H1 (cell line): ENCODE data around the gene DNAJA3. TPM values are rescaled to one million over a fixed set of nuclear protein-coding genes. Genes with fewer than 3 reads are reported as not detected.

ENCODE experiments used
- CBX5 ChIP-seq: fragments of 300-800, 300-1000 bp; sonication (generic); IDR thresholded peaks from 2 replicates; pipeline ENCODE4 v1.7.1; 2016; ENCODE audit warnings: antibody characterized with exemption, low read length, low read depth
- CEBPB ChIP-seq: IDR thresholded peaks from 2 replicates; pipeline ENCODE4 v1.6.1; 2012; ENCODE audit warnings: low read depth, low read length
- CHD2 ChIP-seq: IDR thresholded peaks from 2 replicates; pipeline ENCODE4 v1.6.1; 2012; ENCODE audit warnings: low read length, improper control_type of control experiment
- CHD7 ChIP-seq: fragments of 300-600 bp; sonication (generic); IDR thresholded peaks from 2 replicates; pipeline ENCODE4 v1.7.1; 2012; ENCODE audit warnings: low read length, moderate library complexity, mild to moderate bottlenecking, inconsistent platforms; ENCODE audit not compliant: insufficient replicate concordance
- EGR1 ChIP-seq: IDR thresholded peaks from 2 replicates; pipeline ENCODE4 v1.6.1; 2011; ENCODE audit warnings: low read depth, low read length, borderline replicate concordance
- GABPA ChIP-seq: IDR thresholded peaks from 2 replicates; pipeline ENCODE4 v1.6.1; 2011; ENCODE audit warnings: mild to moderate bottlenecking, low read length, moderate library complexity, borderline replicate concordance; ENCODE audit not compliant: insufficient read depth
- NRF1 ChIP-seq: IDR thresholded peaks from 2 replicates; pipeline ENCODE4 v1.6.1; 2011; ENCODE audit warnings: mild to moderate bottlenecking, low read depth, low read length, improper control_type of control experiment
- SIN3A ChIP-seq, 2 experiments: IDR thresholded peaks in 1 of 2; conservative IDR thresholded peaks in 1 of 2; 2 replicates each; pipeline ENCODE4 v1.6.1; 2011 to 2012; ENCODE audit warnings: low read length in 2 of 2, improper control_type of control experiment in 1 of 2, low read depth in 1 of 2, mild to moderate bottlenecking in 1 of 2
- SP4 ChIP-seq: IDR thresholded peaks from 2 replicates; pipeline ENCODE4 v1.6.1; 2012; ENCODE audit warnings: low read length, inconsistent platforms
- TBP ChIP-seq: IDR thresholded peaks from 2 replicates; pipeline ENCODE4 v1.6.1; 2011; ENCODE audit warnings: low read depth, low read length, improper control_type of control experiment
- polyA plus RNA-seq, 7 experiments: library from polyadenylated mRNA; depleted of rRNA in 3 of 7; stranded (reverse) in 5 of 7; unstranded in 2 of 7; fragments of >200 nt in 5 of 7; fragments of 200-250 nt in 2 of 7; gene quantifications; 1 replicate in 5 of 7; 2 replicates in 1 of 7; 4 replicates in 1 of 7; pipeline versions ENCODE4 v1.2.1 to v1.2.3, GENCODE V29; 2011 to 2013; ENCODE audit warnings: missing spikeins in 2 of 7, mixed read lengths in 2 of 7
- total RNA-seq: library from RNA; stranded (reverse); fragmentation: NEBNext Ultra II Directional; extraction: Animal tissue kit (Norgen Biotek cat#: 25700); gene quantifications from 2 replicates; pipeline ENCODE4 v1.2.1, GENCODE V29; 2021

Gene DNAJA3
- total and polyA plus RNA-seq, 2 of the 8 experiments (the other 6 are each of a cell fraction or from before 2014, with no cell fraction given), result 37.3 to 59.1 TPM

GRCh38 chr16:4475880-4476788 lies 50.5 kb downstream of the DNAJA3 start, which contains the start of gene HMOX2 (continued):
- TF ChIP-seq CHD2 (peak; percentile 68), SIN3A (conservative IDR thresholded peaks at IDR 0.05 in 1 of 2, IDR thresholded peaks at IDR 0.05 in 1 of 2; ENCODE audit: low read depth in 1 of 2, low read length in 2 of 2) (peak; percentile 29 to 87; a peak in 2 of 4 replicates), CHD7 (no peak), SP4 (peak; percentile 92), EGR1 (peak; percentile 92), NRF1 (peak; percentile 23; the same call in 1 of the 2 replicates), CEBPB (peak; percentile 21; the same call in 1 of the 2 replicates), GABPA (0 out of 2 replicates have a peak, but pooled peaks have one; percentile 48), CBX5 (no peak), TBP (peak; percentile 80; the same call in 1 of the 2 replicates)
